22Rv1 (cell line): ENCODE measurements around the gene FSD2.

Experiments used
- H3K27ac ChIP-seq: fragments of 450-650 bp; 2 replicates; pipeline ENCODE4 v1.5.1; 2017
- CTCF ChIP-seq: fragments of 450-650 bp; IDR thresholded peaks from 2 replicates; pipeline ENCODE4 v1.5.1; 2017; ENCODE audit warnings: mild to moderate bottlenecking
- ZFX ChIP-seq: fragments of 450-650 bp; IDR thresholded peaks from 2 replicates; pipeline ENCODE4 v1.6.1; 2017; ENCODE audit warnings: antibody characterized with exemption, borderline replicate concordance

FSD2 gene

GRCh38 chr15:82810061-82810889 is 4.4 kb upstream of the FSD2 start:
- peak overlapping the region; percentile 96 for H3K27ac ChIP-seq
- TF ChIP-seq CTCF (no peak; the same call in none of the 2 replicates), ZFX (no peak)

- peak within 1 kb of the TSS; percentile 96 for H3K27ac ChIP-seq
- TF ChIP-seq ZFX (no peak), CTCF (peak; percentile 50; the same call in 1 of the 2 replicates)
These were observed 3.6 kb upstream of the FSD2 start, which contains the start of gene WHAMM for GRCh38 chr15:82809308-82810060. Gene WHAMM (plus strand): TSS chr15:82809628. CDS start chr15:82809727, 99 bp downstream.

GRCh38 chr15:82808634-82809041 is 2.8 kb upstream of the FSD2 start:
- H3K27ac ChIP-seq = peak overlapping the region; percentile 96
- no peak for TF ChIP-seq ZFX

- peak overlapping the region; percentile 96 for H3K27ac ChIP-seq
- TF ChIP-seq CTCF (no peak), ZFX (no peak)
These were observed 2.2 kb upstream of the FSD2 start for GRCh38 chr15:82807920-82808633.

GRCh38 chr15:82804575-82804949 is 1.3 kb downstream of the FSD2 start:
- TF ChIP-seq CTCF (no peak), ZFX (no peak)

GRCh38 chr15:82803793-82804574 is 1.9 kb downstream of the FSD2 start:
- TF ChIP-seq CTCF = no peak
- TF ChIP-seq ZFX = no peak
- no peak overlapping the region for H3K27ac ChIP-seq

More at GRCh38 chr15:82804575-82804949, 1.3 kb downstream of the FSD2 start:
- no peak overlapping the region for H3K27ac ChIP-seq

- no peak overlapping the region for H3K27ac ChIP-seq
- TF ChIP-seq CTCF (no peak), ZFX (no peak)
These were observed 3.4 kb downstream of the FSD2 start for GRCh38 chr15:82802497-82802896.
